ENCODE data around the gene BOC.

DNA sequence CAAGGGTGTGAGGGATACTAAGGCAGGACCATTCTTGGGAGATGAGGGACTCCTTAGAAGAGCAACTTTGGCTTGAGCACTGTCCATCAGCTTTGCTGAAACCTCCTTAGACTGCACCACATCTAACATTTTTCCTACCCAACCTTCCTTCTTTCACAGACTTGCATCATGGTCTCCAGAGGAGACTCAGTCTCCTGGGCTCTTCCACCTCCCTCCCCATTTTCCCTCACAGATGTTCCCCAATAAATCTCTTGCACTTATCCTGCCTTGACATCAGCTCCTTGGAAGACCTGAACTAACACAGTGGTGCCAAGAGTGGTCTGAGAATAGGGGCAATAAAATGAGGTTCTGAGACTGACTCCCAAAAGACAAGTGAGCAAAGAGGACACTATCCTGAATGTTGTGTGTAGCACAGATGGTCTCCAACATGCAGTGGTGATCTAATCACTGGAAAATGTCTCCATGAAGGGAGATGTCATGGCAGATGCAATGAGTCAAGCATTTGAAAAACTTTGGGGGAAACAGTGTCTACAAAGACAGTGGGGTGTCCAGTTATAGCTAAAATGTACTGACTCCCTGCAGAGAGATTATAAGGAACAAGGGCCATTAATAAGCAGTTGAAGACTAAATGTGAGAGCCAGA, 26.0 kb upstream of the BOC start:
- TF ChIP-seq POLR2A (IDR thresholded peaks at IDR 0.05; ENCODE audit: low read depth, low read length) (no peak), TAF1 (IDR thresholded peaks at IDR 0.05; ENCODE audit: borderline replicate concordance, low read depth, low read length) (no peak)
